HUES64 (cell line): ENCODE data around the gene GSN. TPM values are rescaled to one million over a fixed set of nuclear protein-coding genes. Genes with fewer than 3 reads are reported as not detected.

ENCODE experiments used
- H3K27ac ChIP-seq: 2 replicates; pipeline ENCODE4 v1.7.0; 2013; ENCODE audit warnings: low read depth, low read length, inconsistent platforms
- H3K27me3 ChIP-seq: 2 replicates; pipeline ENCODE4 v1.6.1; 2013; ENCODE audit warnings: mild to moderate bottlenecking, low read length; ENCODE audit not compliant: insufficient read depth
- H3K36me3 ChIP-seq: 2 replicates; pipeline ENCODE4 v1.6.1; 2013; ENCODE audit warnings: mild to moderate bottlenecking, low read length; ENCODE audit not compliant: insufficient read depth
- H3K4me1 ChIP-seq: 2 replicates; pipeline ENCODE4 v1.6.1; 2013; ENCODE audit warnings: mild to moderate bottlenecking, low read length, moderate library complexity; ENCODE audit not compliant: insufficient read depth
- H3K4me3 ChIP-seq: 2 replicates; pipeline ENCODE4 v1.5.1; 2013; ENCODE audit warnings: mild to moderate bottlenecking, low read length, moderate library complexity
- H3K9ac ChIP-seq: 2 replicates; pipeline ENCODE4 v1.6.1; 2013; ENCODE audit warnings: mild to moderate bottlenecking, low read depth, low read length
- H3K9me3 ChIP-seq: 2 replicates; pipeline ENCODE4 v1.6.1; 2013; ENCODE audit warnings: low read depth, low read length; ENCODE audit not compliant: insufficient read depth
- WGBS: fragments of 150-250, 120-280 bp; methylation state at CpG from one replicate; pipeline ENCODE4 v1.1.7; 2013; ENCODE audit warnings: missing lambda C conversion rate; 5-methylcytosine and 5-hydroxymethylcytosine counted together
- polyA plus RNA-seq, 2 experiments: library from polyadenylated mRNA; stranded (reverse); fragments of 50-300 nt; gene quantifications; one replicate each; pipeline ENCODE4 v1.2.3, GENCODE V29; 2013

The GSN gene
- polyA plus RNA-seq (2013, experiment 1 of 2): 44.3 TPM
- 57.1 TPM for polyA plus RNA-seq (2013, experiment 2 of 2)

- Histone ChIP-seq H3K9ac (peak within 1 kb of the TSS; percentile 56; the same call in 1 of the 2 replicates), H3K4me3 (peak within 1 kb of the TSS; percentile 69), H3K4me1 (peaks cover 34% of the 10 kb centered on the region), H3K9me3 (no peaks in the 10 kb centered on the region), H3K27me3 (peaks cover 68% of the 10 kb centered on the region), H3K36me3 (no peaks in the 10 kb centered on the region), H3K27ac (no peak within 1 kb of the TSS)
- WGBS: 1% methylated on average over 64 of the region's 64 CpGs
Measured at GRCh38 chr9:121267689-121268597, at the start of gene GSN. GSN (plus strand) TSS chr9:121268162; CDS start chr9:121301972, 33,810 bp downstream.

- no peak overlapping the region for H3K27ac ChIP-seq
- H3K9ac ChIP-seq: no peak overlapping the region
- WGBS: 96% methylated on average over 8 of the region's 8 CpGs
- peaks cover 31% of the 10 kb centered on the region for H3K4me1 ChIP-seq
- peaks cover 15% of the 10 kb centered on the region; the same call in 1 of the 2 replicates for H3K27me3 ChIP-seq
- no peak overlapping the region for H3K4me3 ChIP-seq
- no peaks in the 10 kb centered on the region for H3K9me3 ChIP-seq
- no peaks in the 10 kb centered on the region for H3K36me3 ChIP-seq
Measured at GRCh38 chr9:121218357-121219027, 49.5 kb upstream of the GSN start.

GRCh38 chr9:121219530-121219929 is 48.4 kb upstream of the GSN start:
- Histone ChIP-seq H3K36me3 (no peaks in the 10 kb centered on the region), H3K9me3 (no peaks in the 10 kb centered on the region), H3K27me3 (peaks cover 15% of the 10 kb centered on the region; the same call in 1 of the 2 replicates), H3K27ac (no peak overlapping the region), H3K9ac (no peak overlapping the region), H3K4me1 (peaks cover 29% of the 10 kb centered on the region), H3K4me3 (no peak overlapping the region)
- WGBS: 87% methylated on average over 3 of the region's 3 CpGs

- no peaks in the 10 kb centered on the region for H3K36me3 ChIP-seq
- H3K27ac ChIP-seq: peak overlapping the region; percentile 94
- WGBS: 8% methylated on average over 13 of the region's 13 CpGs
- no peaks in the 10 kb centered on the region for H3K9me3 ChIP-seq
- H3K4me3 ChIP-seq: peak overlapping the region; percentile 37
- peak overlapping the region; percentile 36; the same call in 1 of the 2 replicates for H3K9ac ChIP-seq
- peaks cover 15% of the 10 kb centered on the region; the same call in 1 of the 2 replicates for H3K27me3 ChIP-seq
- peaks cover 29% of the 10 kb centered on the region for H3K4me1 ChIP-seq
Measured at GRCh38 chr9:121220996-121221663, 46.8 kb upstream of the GSN start.

- Histone ChIP-seq H3K27me3 (peaks cover 15% of the 10 kb centered on the region; the same call in 1 of the 2 replicates), H3K9ac (no peak overlapping the region), H3K27ac (peak overlapping the region; percentile 94), H3K36me3 (no peaks in the 10 kb centered on the region), H3K4me1 (peaks cover 29% of the 10 kb centered on the region), H3K9me3 (no peaks in the 10 kb centered on the region), H3K4me3 (no peak overlapping the region; the same call in 1 of the 2 replicates)
- 71% methylated on average over 2 of the region's 2 CpGs for WGBS
Measured at GRCh38 chr9:121221664-121222055, 46.3 kb upstream of the GSN start.

- H3K36me3 ChIP-seq: no peaks in the 10 kb centered on the region
- no peak overlapping the region for H3K4me3 ChIP-seq
- peaks cover 29% of the 10 kb centered on the region for H3K4me1 ChIP-seq
- WGBS: 82% methylated on average over 12 of the region's 12 CpGs
- H3K27me3 ChIP-seq: peaks cover 15% of the 10 kb centered on the region; the same call in 1 of the 2 replicates
- H3K9me3 ChIP-seq: no peaks in the 10 kb centered on the region
- no peak overlapping the region for H3K9ac ChIP-seq
- no peak overlapping the region for H3K27ac ChIP-seq
Measured at GRCh38 chr9:121222524-121223171, 45.3 kb upstream of the GSN start.

- Histone ChIP-seq H3K36me3 (no peaks in the 10 kb centered on the region), H3K27ac (no peak overlapping the region), H3K9me3 (no peaks in the 10 kb centered on the region), H3K9ac (no peak overlapping the region), H3K4me1 (peaks cover 25% of the 10 kb centered on the region), H3K27me3 (peaks cover 4% of the 10 kb centered on the region; the same call in 1 of the 2 replicates), H3K4me3 (no peak overlapping the region)
- 90% methylated on average over 5 of the region's 5 CpGs for WGBS
Measured at GRCh38 chr9:121225240-121225639, 42.7 kb upstream of the GSN start.

GRCh38 chr9:121226175-121226574 is 41.8 kb upstream of the GSN start:
- Histone ChIP-seq H3K27ac (no peak overlapping the region), H3K9me3 (no peaks in the 10 kb centered on the region), H3K27me3 (no peaks in the 10 kb centered on the region), H3K9ac (no peak overlapping the region), H3K4me3 (no peak overlapping the region), H3K4me1 (peaks cover 18% of the 10 kb centered on the region), H3K36me3 (no peaks in the 10 kb centered on the region)
- WGBS: 100% methylated on average over 2 of the region's 2 CpGs

GRCh38 chr9:121227862-121228261 is 40.1 kb upstream of the GSN start:
- 93% methylated on average over 4 of the region's 4 CpGs for WGBS
- no peak overlapping the region for H3K27ac ChIP-seq
- H3K27me3 ChIP-seq: no peaks in the 10 kb centered on the region
- no peak overlapping the region for H3K9ac ChIP-seq
- H3K9me3 ChIP-seq: no peaks in the 10 kb centered on the region
- H3K36me3 ChIP-seq: no peaks in the 10 kb centered on the region
- H3K4me3 ChIP-seq: no peak overlapping the region
- H3K4me1 ChIP-seq: 0 out of 2 replicates have a peak, but pooled peaks cover 2% of the 10 kb centered on the region

- H3K9me3 ChIP-seq: no peaks in the 10 kb centered on the region
Measured at GRCh38 chr9:121230256-121230655, 37.7 kb upstream of the GSN start.

More at GRCh38 chr9:121230256-121230655, 37.7 kb upstream of the GSN start:
- Histone ChIP-seq H3K4me1 (no peaks in the 10 kb centered on the region), H3K27me3 (no peaks in the 10 kb centered on the region), H3K9ac (no peak overlapping the region), H3K36me3 (no peaks in the 10 kb centered on the region), H3K27ac (no peak overlapping the region), H3K4me3 (no peak overlapping the region)
- WGBS: 96% methylated on average over 5 of the region's 5 CpGs
